K562 (cell line): ENCODE results near the gene ANKRD13A. TPM values are rescaled to one million over a fixed set of nuclear protein-coding genes. Genes with fewer than 3 reads are reported as not detected.

ENCODE experiments used
- CGGBP1 ChIP-seq: fragments of 250-450 bp; sonication (Bioruptor Pico); IDR thresholded peaks from 2 replicates; pipeline ENCODE4 v1.9.0; 2021; ENCODE audit warnings: mild to moderate bottlenecking
- CHD7 ChIP-seq: fragments of 200-600 bp; sonication (generic); IDR thresholded peaks from one replicate; pipeline ENCODE4 v1.6.1; 2012; ENCODE audit warnings: mild to moderate bottlenecking, low read depth, low read length, inconsistent platforms
- DEAF1 ChIP-seq: fragments of 450-650 bp; formaldehyde crosslinking; IDR thresholded peaks from 2 replicates; pipeline ENCODE4 v1.4.0; 2020; ENCODE audit warnings: mild to moderate bottlenecking, moderate library complexity
- EP300 ChIP-seq: IDR thresholded peaks from 2 replicates; pipeline ENCODE4 v1.6.1; 2012; ENCODE audit warnings: low read length, improper control_type of control experiment
- HMG20A ChIP-seq: fragments of 450-650 bp; formaldehyde crosslinking; conservative IDR thresholded peaks from 2 replicates; pipeline ENCODE4 v1.4.0; 2020; ENCODE audit warnings: mild to moderate bottlenecking, mixed read lengths
- LARP7 ChIP-seq: fragments of 450-650 bp; IDR thresholded peaks from 2 replicates; pipeline ENCODE4 v1.6.1; 2016
- MAX ChIP-seq: sonication (generic); formaldehyde crosslinking; IDR thresholded peaks from 2 replicates; pipeline ENCODE4 v1.9.0; 2022; ENCODE audit warnings: mild to moderate bottlenecking, missing genetic modification reagents
- NONO ChIP-seq, 2 experiments: fragments of 200-400 bp in 1 of 2; fragments of 450-650 bp in 1 of 2; formaldehyde crosslinking in 1 of 2; IDR thresholded peaks; 2 replicates each; pipeline ENCODE4 v1.6.1; 2017; ENCODE audit warnings: low read depth in 2 of 2, mild to moderate bottlenecking in 2 of 2, moderate library complexity in 2 of 2, low read length in 1 of 2
- NRF1 ChIP-seq, 2 experiments: fragments of 450-650 bp; IDR thresholded peaks in 1 of 2; conservative IDR thresholded peaks in 1 of 2; 2 replicates each; pipeline ENCODE4 v1.6.1; 2014; ENCODE audit warnings: mild to moderate bottlenecking in 2 of 2
- POU5F1 ChIP-seq: fragments of 150-350 bp; IDR thresholded peaks from 2 replicates; pipeline ENCODE4 v1.6.1; 2014; ENCODE audit warnings: borderline replicate concordance, low read length, low read depth, mild to moderate bottlenecking; ENCODE audit not compliant: partially characterized antibody
- PYGO2 ChIP-seq: fragments of 450-650 bp; IDR thresholded peaks from 2 replicates; pipeline ENCODE4 v1.6.1; 2016; ENCODE audit warnings: mild to moderate bottlenecking, missing genetic modification characterization, moderate library complexity, missing compliant biosample characterization
- ZNF354B ChIP-seq: fragments of 250-450 bp; sonication (Bioruptor Pico); IDR thresholded peaks from 2 replicates; pipeline ENCODE4 v1.4.0; 2020
- ZNF780A ChIP-seq: fragments of 250-450 bp; sonication (Bioruptor Pico); IDR thresholded peaks from 2 replicates; pipeline ENCODE4 v1.5.0; 2021; ENCODE audit warnings: mild to moderate bottlenecking
- polyA plus RNA-seq, 8 experiments: library from polyadenylated mRNA; depleted of rRNA in 4 of 8; stranded (reverse) in 5 of 8; unstranded in 3 of 8; fragments of >200 nt; fragmentation: Nextera tagmentation in 2 of 8; fragmentation: Illumina TruSeq in 1 of 8; extraction: Ambion mirVana in 2 of 8; extraction: Trizol in 1 of 8; gene quantifications; 2 replicates each; pipeline versions ENCODE4 v1.2.1 to v1.2.3, GENCODE V29; 2011 to 2014; ENCODE audit warnings: inconsistent platforms in 1 of 8, missing spikeins in 1 of 8
- total RNA-seq, 7 experiments: library from RNA; depleted of rRNA in 6 of 7; stranded (reverse); fragments of >200 nt in 6 of 7; fragmentation: Illumina TruSeq in 2 of 7; extraction: Trizol in 2 of 7; gene quantifications; 2 replicates each; pipeline versions ENCODE4 v1.2.1 to v1.2.3, GENCODE V29; 2011 to 2021; ENCODE audit warnings: low replicate concordance in 1 of 7

ANKRD13A gene
- total and polyA plus RNA-seq, 9 of the 15 experiments (the other 6 are each of a cell fraction or from before 2014, with no cell fraction given) = 5.0 to 55.0 (median 41.5) TPM

GRCh38 chr12:109998904-109999648 lies at the start of gene ANKRD13A (continued):
- no peak for TF ChIP-seq CHD7
- no peak for TF ChIP-seq HMG20A
- no peak for TF ChIP-seq ZNF354B
- no peak for TF ChIP-seq LARP7
- peak; percentile 98 for TF ChIP-seq MAX (CRISPR knock-in tag)
- no peak for TF ChIP-seq ZNF780A (CRISPR knock-in tag)
- TF ChIP-seq DEAF1 = no peak
- TF ChIP-seq NONO (IDR thresholded peaks at IDR 0.05; ENCODE audit: low read depth in 2 of 2, low read length in 1 of 2) = peak; percentile 92 to 100
- no peak for TF ChIP-seq PYGO2 (tag)
- TF ChIP-seq NRF1 (conservative IDR thresholded peaks at IDR 0.05 in 1 of 2, IDR thresholded peaks at IDR 0.05 in 1 of 2) = peak in 1 of 2 experiments; percentile 54
- peak; percentile 34; the same call in 1 of the 2 replicates for TF ChIP-seq EP300
- no peak for TF ChIP-seq POU5F1
- no peak for TF ChIP-seq CGGBP1
